Neural crest cell (in vitro differentiated cells): ENCODE data around the gene ADAMTS2. TPM values are rescaled to one million over a fixed set of nuclear protein-coding genes. Genes with fewer than 3 reads are reported as not detected.

Source experiments
- DNase-seq: peaks from one replicate; pipeline ENCODE4 v3.0.0; 2021; ENCODE audit warnings: low read depth, mixed read lengths, low spot score
- H3K27ac Mint-ChIP-seq: one replicate; pipeline ENCODE4 v1.8.0; 2021; ENCODE audit warnings: mild to moderate bottlenecking, mixed read lengths; ENCODE audit not compliant: unreplicated experiment
- H3K27me3 Mint-ChIP-seq: 2 replicates; pipeline ENCODE4 v1.8.0; 2021; ENCODE audit warnings: low read depth, mild to moderate bottlenecking, mixed read lengths
- H3K36me3 Mint-ChIP-seq: 2 replicates; pipeline ENCODE4 v1.8.0; 2021; ENCODE audit warnings: low read depth, mild to moderate bottlenecking, mixed read lengths
- H3K4me1 Mint-ChIP-seq: 2 replicates; pipeline ENCODE4 v1.8.0; 2021; ENCODE audit warnings: mixed read lengths
- H3K4me3 Mint-ChIP-seq: one replicate; pipeline ENCODE4 v1.8.0; 2021; ENCODE audit warnings: mild to moderate bottlenecking, mixed read lengths
- H3K9me3 Mint-ChIP-seq: 2 replicates; pipeline ENCODE4 v1.8.0; 2021; ENCODE audit warnings: mixed read lengths
- total RNA-seq: library from RNA; stranded (reverse); gene quantifications from 2 replicates; pipeline ENCODE4 v1.2.1, GENCODE V29; 2021
- TF ChIP-seq, protein P1 (sequence below): fragments of 200-600 bp; sonication (generic); conservative IDR thresholded peaks from 2 replicates; pipeline ENCODE4 v1.5.0; 2021; ENCODE audit warnings: antibody characterized with exemption, mild to moderate bottlenecking

Gene ADAMTS2
- total RNA-seq, 1 donor from 2014 or later, result 1.5 TPM

DNA sequence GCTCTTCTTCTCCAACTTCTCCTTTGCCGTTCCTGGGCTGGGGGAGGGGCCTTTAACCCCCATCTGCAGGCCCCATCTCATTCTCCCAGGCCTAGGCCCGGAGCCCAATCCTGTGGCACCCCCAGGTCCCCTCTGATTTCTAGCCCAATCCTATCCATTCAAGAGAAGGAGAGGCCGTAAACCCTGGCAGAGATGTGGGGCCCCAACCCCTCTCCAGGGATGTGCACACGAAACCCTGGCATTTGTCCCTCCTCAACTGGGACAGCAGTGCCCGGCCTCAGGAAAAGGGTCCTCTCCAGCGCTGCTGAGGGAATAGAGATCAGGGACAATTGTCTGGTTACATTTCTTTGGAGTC lies 24.2 kb upstream of the ADAMTS2 start:
- H3K27me3 Mint-ChIP-seq, result no peaks in the 10 kb centered on the region
- H3K36me3 Mint-ChIP-seq, result no peaks in the 10 kb centered on the region
- TF ChIP-seq, protein P1, sequence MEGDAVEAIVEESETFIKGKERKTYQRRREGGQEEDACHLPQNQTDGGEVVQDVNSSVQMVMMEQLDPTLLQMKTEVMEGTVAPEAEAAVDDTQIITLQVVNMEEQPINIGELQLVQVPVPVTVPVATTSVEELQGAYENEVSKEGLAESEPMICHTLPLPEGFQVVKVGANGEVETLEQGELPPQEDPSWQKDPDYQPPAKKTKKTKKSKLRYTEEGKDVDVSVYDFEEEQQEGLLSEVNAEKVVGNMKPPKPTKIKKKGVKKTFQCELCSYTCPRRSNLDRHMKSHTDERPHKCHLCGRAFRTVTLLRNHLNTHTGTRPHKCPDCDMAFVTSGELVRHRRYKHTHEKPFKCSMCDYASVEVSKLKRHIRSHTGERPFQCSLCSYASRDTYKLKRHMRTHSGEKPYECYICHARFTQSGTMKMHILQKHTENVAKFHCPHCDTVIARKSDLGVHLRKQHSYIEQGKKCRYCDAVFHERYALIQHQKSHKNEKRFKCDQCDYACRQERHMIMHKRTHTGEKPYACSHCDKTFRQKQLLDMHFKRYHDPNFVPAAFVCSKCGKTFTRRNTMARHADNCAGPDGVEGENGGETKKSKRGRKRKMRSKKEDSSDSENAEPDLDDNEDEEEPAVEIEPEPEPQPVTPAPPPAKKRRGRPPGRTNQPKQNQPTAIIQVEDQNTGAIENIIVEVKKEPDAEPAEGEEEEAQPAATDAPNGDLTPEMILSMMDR, result no peak
- no peak overlapping the region for H3K4me3 Mint-ChIP-seq
- no peaks in the 10 kb centered on the region for H3K9me3 Mint-ChIP-seq
- no peaks in the 10 kb centered on the region for H3K4me1 Mint-ChIP-seq
- DNase-seq, result no peak
- H3K27ac Mint-ChIP-seq, result no peak overlapping the region

DNA sequence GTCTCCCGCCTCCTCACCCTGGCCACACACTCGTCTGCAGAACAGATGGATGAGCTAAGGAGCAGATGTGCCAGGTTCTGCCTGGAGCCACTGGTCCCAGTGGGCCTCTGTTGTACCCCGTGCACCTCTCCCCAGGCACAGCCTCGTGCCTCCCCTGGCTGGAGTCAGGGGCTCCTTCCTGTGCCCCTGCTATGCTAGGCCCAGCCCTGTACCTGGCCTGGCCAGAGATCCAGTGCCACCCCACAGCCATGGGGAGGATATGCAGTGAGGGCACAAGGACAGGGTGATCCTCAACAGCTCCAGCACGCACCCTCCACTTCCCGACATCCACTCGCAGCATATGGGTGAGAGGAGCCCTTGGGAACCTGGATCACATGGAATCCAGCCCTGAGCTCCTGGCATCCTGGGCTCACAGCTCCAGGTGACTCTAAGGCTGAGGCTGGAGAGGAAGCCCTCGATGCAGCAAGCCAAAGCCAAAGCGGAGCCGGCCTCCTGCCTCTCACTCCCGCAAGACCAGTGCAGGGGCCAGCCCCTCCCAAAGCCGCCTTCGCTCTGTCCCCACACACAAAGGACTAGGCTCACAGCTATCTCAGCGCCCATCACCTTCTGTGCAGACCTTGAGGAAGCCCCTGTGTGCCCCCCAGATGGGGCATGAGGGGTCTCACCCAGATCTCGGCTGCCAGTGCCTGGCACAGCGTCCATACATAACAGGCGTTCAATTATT lies 23.7 kb upstream of the ADAMTS2 start:
- Mint-ChIP-seq H3K9me3 (no peaks in the 10 kb centered on the region), H3K36me3 (no peaks in the 10 kb centered on the region), H3K4me3 (no peak overlapping the region), H3K4me1 (no peaks in the 10 kb centered on the region), H3K27me3 (no peaks in the 10 kb centered on the region), H3K27ac (no peak overlapping the region)
- TF ChIP-seq, protein P1, result no peak
- no peak for DNase-seq

DNA sequence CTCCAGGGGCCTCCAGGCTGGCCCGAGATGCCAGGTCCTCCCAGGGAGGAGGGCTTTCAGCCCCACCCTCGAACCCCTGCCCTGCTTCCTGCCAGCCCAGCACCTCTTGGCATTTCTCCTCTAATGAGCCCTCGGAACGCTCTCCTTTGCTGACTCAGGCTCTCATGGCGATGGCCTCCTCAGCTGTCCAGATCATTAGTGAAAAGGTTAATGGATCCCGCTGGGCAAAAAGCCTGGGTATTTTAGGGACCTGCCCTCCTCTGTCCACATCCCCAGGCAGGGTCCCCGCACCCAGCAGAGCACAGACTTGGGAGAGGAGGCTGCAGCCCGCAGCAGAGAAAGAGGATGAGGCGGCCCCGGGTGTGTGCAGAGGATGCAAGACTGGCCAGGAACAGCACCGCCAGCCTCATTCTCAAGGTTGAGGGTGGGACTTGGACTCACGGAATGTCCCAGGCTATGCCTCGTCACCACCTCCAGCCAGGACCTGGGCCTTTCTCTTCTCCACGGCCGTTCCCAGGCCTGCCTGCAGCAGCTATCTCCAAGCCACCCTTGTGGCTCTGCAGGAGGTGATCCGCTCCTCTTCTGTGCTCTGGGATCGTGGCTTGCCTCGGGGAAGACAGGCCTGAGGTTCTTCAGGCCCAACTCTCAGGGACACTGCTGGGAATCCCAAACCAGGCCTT lies 23.0 kb upstream of the ADAMTS2 start:
- H3K9me3 Mint-ChIP-seq, result no peaks in the 10 kb centered on the region
- no peaks in the 10 kb centered on the region for H3K4me1 Mint-ChIP-seq
- TF ChIP-seq, protein P1, result no peak
- no peaks in the 10 kb centered on the region for H3K27me3 Mint-ChIP-seq
- no peaks in the 10 kb centered on the region for H3K36me3 Mint-ChIP-seq
- H3K4me3 Mint-ChIP-seq, result no peak overlapping the region
- H3K27ac Mint-ChIP-seq, result no peak overlapping the region
- DNase-seq, result no peak

DNA sequence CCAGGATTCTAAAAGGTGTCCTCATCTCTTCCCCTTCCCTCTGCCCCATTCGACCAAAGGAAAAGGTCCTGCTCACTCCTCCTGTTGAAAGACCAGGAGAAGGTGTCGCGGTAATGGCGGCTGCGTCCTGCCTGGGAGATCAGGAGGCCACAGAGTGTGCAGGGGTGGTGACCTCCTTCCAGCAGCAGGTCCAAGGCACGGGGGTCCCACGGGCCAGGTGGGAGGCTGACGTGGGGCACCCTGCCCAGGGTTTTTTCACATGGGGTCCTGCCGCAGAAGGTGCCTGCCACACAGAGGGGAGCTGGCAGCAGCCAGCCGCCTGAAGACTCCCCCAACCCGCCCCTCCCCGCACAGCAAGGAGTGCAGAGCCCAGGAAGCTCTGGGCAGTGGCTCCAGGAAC lies 22.2 kb upstream of the ADAMTS2 start:
- TF ChIP-seq, protein P1, result no peak
- H3K9me3 Mint-ChIP-seq, result no peaks in the 10 kb centered on the region
- no peaks in the 10 kb centered on the region for H3K36me3 Mint-ChIP-seq
- H3K4me3 Mint-ChIP-seq, result no peak overlapping the region
- no peaks in the 10 kb centered on the region for H3K27me3 Mint-ChIP-seq
- H3K4me1 Mint-ChIP-seq, result no peaks in the 10 kb centered on the region
- DNase-seq, result no peak
- H3K27ac Mint-ChIP-seq, result peak overlapping the region; percentile 67

DNA sequence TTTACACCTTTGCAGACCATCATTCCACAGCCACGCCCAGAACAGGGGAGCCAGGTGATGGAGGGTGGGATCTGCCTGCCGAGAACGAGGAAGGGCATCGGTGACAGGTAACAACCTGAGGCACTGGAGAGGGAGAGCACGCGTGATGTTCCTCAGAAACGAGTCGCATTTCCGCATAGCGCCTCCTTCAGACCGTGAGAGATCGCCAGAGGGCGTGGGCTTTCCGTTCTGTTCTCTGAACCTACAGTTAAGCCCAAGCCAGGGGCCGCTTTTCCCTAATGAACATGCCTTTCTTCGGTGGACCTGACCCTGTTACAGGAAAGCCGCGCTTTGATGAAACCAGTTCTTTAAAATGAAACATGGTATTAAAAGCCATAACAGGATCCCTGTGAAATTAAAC lies 17.1 kb upstream of the ADAMTS2 start:
- Mint-ChIP-seq H3K4me1 (no peaks in the 10 kb centered on the region), H3K9me3 (no peaks in the 10 kb centered on the region), H3K36me3 (no peaks in the 10 kb centered on the region), H3K4me3 (no peak overlapping the region), H3K27me3 (peaks cover 4% of the 10 kb centered on the region), H3K27ac (no peak overlapping the region)
- TF ChIP-seq, protein P1, result no peak
- no peak for DNase-seq
